ENCODE results near the gene CTTN. TPM values are rescaled to one million over a fixed set of nuclear protein-coding genes. Genes with fewer than 3 reads are reported as not detected.

Gene CTTN
- total and polyA plus RNA-seq, 10 of the 15 experiments (the other 5 are each of a cell fraction or from before 2014, with no cell fraction given): 1.1 to 37.8 (median 11.8) TPM

- TF ChIP-seq TCF12 (IDR thresholded peaks at IDR 0.05; ENCODE audit: low read depth, low read length): 0 out of 2 replicates have a peak, but pooled peaks have one; percentile 19
- TF ChIP-seq HDAC2 (IDR thresholded peaks at IDR 0.05): no peak
- no peak for TF ChIP-seq SMARCA5 (IDR thresholded peaks at IDR 0.05)
- TF ChIP-seq MEF2A (IDR thresholded peaks at IDR 0.05; ENCODE audit: insufficient read depth, low read depth, low read length): 0 out of 2 replicates have a peak, but pooled peaks have one; percentile 7
- no peak for TF ChIP-seq KAT2A (conservative IDR thresholded peaks at IDR 0.05; ENCODE audit: control insufficient read depth, low read depth, low read length)
- 0 out of 2 replicates have a peak, but pooled peaks have one; percentile 42 for TF ChIP-seq HDGF (IDR thresholded peaks at IDR 0.05)
- TF ChIP-seq MTA2 (IDR thresholded peaks at IDR 0.05; ENCODE audit: low read depth): peak; percentile 18; the same call in 1 of the 2 replicates
- 0 out of 2 replicates have a peak, but pooled peaks have one; percentile 4 for TF ChIP-seq YY1 (IDR thresholded peaks at IDR 0.05; ENCODE audit: low read depth, low read length)
- TF ChIP-seq ZBTB33 (IDR thresholded peaks at IDR 0.05): no peak
- no peak for TF ChIP-seq ZBED1 (IDR thresholded peaks at IDR 0.05; ENCODE audit: borderline replicate concordance)
- no peak for TF ChIP-seq SUZ12 (IDR thresholded peaks at IDR 0.05; ENCODE audit: unreplicated experiment)
- no peak for TF ChIP-seq MXI1 (IDR thresholded peaks at IDR 0.05; ENCODE audit: low read depth, low read length)
- no peak for TF ChIP-seq BRCA1 (IDR thresholded peaks at IDR 0.05; ENCODE audit: low read depth, low read length)
- TF ChIP-seq MTA3 (IDR thresholded peaks at IDR 0.05; ENCODE audit: borderline replicate concordance, low read length): no peak
- TF ChIP-seq IRF5 (IDR thresholded peaks at IDR 0.05; ENCODE audit: borderline replicate concordance): no peak
- TF ChIP-seq, protein P1, sequence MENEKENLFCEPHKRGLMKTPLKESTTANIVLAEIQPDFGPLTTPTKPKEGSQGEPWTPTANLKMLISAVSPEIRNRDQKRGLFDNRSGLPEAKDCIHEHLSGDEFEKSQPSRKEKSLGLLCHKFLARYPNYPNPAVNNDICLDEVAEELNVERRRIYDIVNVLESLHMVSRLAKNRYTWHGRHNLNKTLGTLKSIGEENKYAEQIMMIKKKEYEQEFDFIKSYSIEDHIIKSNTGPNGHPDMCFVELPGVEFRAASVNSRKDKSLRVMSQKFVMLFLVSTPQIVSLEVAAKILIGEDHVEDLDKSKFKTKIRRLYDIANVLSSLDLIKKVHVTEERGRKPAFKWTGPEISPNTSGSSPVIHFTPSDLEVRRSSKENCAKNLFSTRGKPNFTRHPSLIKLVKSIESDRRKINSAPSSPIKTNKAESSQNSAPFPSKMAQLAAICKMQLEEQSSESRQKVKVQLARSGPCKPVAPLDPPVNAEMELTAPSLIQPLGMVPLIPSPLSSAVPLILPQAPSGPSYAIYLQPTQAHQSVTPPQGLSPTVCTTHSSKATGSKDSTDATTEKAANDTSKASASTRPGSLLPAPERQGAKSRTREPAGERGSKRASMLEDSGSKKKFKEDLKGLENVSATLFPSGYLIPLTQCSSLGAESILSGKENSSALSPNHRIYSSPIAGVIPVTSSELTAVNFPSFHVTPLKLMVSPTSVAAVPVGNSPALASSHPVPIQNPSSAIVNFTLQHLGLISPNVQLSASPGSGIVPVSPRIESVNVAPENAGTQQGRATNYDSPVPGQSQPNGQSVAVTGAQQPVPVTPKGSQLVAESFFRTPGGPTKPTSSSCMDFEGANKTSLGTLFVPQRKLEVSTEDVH (IDR thresholded peaks at IDR 0.05; ENCODE audit: low read depth, partially characterized antibody): no peak
- TF ChIP-seq SMC3 (IDR thresholded peaks at IDR 0.05; ENCODE audit: borderline replicate concordance, low read length): no peak
- 0 out of 2 replicates have a peak, but pooled peaks have one; percentile 6 for TF ChIP-seq BCL11A (IDR thresholded peaks at IDR 0.05; ENCODE audit: low read depth, low read length)
These were observed at the start of gene CTTN (continued) for GRCh38 chr11:70397983-70398833.
